Stimulated activated CD4-positive, alpha-beta T cell treated with anti-CD3 and anti-CD28 coated beads, Interleukin-2, amount 100 ng/mL, for 4 hours (primary cell): ENCODE results near the gene GUK1.

ENCODE experiments used
- DNase-seq: peaks from one replicate; pipeline ENCODE4 v3.0.0-alpha.2; 2020; ENCODE audit warnings: low read depth

Gene GUK1

DNA sequence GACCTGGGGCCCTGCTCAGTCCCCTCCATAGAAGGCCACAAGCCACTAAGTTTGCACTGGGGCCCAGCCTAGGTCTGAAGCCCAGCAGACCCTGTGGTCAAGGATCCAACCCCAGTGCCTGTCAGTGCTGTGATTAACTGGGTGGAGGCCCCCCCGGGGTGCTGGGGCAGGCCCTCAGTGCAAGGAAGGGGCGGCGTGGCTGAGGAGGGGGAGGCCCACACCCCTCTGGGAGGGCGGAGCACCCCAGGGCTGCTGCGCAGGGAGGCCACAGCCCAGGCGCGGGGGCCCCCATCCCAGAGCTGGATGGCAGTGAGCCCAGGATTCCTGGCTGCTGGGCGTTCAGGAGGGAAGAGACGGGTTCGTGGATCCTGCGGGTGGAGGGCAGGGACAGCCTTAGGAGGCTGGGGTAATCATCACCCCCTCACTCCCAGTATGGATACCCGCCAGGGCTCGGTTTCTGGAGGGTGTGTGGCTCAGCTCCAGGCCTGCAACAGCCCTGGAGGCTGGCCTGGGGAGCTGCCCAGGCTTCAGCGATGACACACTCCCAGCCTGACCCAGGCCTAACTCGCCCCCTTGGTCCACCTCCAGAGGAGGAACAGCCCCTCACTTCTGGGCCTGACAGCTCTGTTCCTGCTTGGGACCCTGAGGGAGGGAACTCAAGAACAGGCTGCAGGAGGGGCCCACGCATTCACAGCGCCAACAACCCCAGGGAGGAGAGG is 10.5 kb downstream of the GUK1 start:
- no peak for DNase-seq

DNA sequence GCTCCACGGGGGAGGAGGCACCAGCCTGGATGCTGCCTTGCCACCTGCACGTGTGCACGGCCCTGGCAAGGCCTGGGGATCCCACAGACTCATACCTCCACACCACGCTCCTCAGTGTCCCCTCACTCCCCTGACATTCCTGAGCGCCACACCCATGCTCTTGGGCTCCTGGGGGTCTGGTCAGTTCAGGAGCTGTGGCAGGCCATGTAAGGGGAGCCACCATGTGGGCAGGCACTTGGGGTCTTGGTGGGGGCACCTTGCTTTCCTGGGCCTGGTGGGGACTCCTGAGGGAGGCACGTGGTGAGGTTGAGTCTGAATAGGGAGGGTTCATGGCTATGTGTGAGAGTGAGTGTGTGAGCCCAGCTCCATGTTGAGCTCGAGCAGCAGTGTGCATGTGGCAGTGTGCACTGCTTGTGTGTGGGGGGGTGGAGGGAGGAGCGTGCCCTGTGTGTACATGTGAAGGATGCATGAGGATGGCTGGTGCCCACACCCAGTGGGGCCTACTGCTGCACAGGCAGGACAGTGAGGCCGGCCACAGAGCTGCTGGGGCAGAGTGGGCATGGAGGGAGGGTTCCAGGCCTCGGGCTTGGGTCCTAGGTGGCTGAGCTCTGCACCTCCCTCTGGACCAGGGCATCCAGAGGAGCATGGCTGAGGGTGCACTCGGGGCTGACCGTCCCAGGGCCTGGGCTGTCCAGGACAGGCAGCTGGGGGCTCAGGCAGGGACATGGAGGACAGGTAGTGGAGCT is 11.3 kb downstream of the GUK1 start:
- no peak for DNase-seq

DNA sequence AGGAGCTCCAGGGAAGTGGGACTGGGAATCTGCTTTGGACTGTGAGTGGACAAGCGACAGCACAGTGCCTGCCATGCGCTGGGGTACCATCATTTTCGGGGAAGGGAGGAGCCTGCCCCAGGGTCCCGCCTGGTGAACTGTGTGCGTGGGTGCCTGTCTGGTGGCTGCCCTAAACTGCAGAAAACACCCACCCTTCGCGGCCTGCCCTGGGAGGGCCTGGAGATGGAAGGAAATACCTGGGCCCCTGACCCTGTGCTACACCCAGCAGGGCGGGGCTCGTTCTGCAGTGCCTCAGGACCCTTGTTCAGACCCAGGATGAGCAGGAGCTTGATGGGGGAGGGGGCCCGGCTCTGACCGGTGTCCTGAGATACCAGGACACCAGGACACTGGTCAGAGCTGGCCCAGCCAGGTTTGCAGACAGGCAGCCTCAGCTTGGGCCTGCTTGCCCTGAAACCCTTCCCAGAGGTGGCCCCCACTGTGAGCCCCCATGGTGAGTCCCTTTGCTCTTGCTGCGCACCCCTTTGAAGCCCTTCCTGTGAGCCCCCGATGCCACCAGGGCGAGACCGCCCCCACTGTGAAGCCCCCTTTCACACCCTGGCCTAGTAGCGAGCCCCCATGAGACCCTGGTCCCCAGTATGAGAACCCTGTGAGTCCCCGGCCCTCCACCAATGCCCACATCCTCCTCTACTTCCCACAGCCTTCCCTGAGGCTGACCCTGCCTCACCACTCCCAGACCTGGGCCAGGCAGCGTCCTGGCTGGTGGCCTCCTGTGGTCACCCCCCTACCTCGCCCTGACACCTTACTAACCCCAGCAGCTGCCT is 12.2 kb downstream of the GUK1 start:
- DNase-seq = no peak

GRCh38 chr1:228152918-228153258 is 12.8 kb downstream of the GUK1 start:
- DNase-seq = no peak

DNA sequence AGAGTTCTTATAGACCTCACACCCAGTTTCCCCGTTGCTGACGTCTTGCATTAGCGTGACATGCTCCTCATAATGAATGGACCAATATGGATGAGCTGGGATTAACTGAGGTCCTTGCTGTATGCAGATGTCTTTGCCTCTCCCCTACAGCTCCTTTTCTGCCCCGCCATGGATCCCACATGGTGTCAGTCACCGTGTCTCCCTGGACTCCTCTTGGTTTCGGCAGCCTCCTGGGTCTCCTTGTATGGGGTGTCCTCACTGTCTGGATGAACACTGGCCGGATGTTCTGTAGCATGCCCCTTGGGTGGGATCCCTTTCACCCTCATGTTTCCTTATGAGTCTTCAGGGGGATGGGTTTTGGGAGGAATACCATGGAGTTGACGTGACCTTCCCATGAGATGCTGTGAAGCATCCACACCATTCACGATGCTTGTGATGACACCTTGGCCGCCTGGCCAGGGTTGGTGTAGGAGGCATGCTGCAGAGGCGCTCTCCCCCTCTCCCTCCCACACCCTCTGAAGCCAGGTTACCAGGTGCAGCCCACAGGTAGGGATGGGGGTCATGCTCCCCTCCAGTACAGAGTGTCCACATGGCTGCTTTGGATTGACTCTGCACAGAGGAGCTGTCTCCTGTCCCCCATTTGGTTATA is 14.1 kb downstream of the GUK1 start:
- no peak for DNase-seq

- peak; percentile 51 for DNase-seq
Observed at GRCh38 chr1:228154670-228155571, 14.8 kb downstream of the GUK1 start.

GRCh38 chr1:228155596-228156514 is 15.8 kb downstream of the GUK1 start:
- DNase-seq = no peak

DNA sequence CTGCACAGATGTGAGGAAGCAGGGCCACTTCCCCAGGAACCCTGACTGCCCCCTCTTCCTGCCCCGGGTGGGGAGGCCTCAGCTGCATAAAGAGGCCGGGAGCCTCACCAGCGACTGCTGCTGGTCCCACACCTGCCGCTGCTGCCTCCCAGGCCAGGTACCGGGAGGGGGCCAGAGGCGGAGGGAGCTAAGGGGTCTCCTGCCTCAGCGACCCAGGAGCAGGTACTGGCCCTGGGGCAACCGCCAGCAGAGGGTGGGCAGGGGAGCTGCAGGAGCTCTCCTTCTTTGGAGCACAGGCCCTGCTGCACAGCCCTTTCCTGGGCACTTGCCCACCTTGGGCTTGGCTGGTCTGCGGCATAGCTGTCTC is 16.4 kb downstream of the GUK1 start:
- no peak for DNase-seq

DNA sequence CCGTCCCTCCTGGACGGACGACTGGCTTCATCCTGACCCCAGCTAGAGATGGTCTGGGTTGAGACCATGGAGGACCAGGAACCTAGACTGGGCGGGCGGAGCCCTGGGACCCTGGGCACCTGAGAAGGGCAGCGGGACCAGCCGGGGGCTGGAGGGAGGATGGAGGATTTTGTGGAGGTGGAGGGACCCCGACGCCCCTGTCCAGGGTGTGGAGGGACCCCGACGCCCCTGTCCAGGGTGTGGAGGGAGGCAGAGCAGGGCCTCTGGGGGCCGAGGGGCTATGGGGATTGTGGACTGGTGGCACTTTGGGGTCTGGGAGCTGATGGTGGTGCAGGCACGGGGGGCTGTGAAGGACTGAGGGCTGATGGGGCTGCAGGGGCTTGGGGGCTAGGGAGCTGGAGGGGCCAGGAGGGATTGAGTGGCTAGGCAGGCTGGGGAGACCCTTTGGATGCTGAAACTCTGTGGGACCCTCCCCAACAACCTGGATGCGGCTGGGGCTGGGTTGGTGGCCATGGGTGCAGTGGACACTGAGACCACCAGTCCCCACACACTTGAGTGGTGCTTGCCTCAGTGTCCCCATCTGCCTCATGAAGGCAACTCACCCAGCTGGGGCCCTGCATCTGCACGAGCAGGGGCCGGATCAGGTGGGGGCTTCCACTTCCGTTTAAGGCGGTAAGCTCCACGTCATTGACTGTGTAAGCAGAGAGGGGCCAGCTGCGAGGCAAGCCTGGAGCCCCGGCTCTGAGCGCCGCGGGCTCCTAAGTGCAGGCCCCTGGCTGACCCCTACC is 17.1 kb downstream of the GUK1 start:
- DNase-seq = no peak

GRCh38 chr1:228157729-228158126 is 17.6 kb downstream of the GUK1 start:
- DNase-seq = no peak

GRCh38 chr1:228158151-228159007 is 18.3 kb downstream of the GUK1 start:
- no peak for DNase-seq

DNA sequence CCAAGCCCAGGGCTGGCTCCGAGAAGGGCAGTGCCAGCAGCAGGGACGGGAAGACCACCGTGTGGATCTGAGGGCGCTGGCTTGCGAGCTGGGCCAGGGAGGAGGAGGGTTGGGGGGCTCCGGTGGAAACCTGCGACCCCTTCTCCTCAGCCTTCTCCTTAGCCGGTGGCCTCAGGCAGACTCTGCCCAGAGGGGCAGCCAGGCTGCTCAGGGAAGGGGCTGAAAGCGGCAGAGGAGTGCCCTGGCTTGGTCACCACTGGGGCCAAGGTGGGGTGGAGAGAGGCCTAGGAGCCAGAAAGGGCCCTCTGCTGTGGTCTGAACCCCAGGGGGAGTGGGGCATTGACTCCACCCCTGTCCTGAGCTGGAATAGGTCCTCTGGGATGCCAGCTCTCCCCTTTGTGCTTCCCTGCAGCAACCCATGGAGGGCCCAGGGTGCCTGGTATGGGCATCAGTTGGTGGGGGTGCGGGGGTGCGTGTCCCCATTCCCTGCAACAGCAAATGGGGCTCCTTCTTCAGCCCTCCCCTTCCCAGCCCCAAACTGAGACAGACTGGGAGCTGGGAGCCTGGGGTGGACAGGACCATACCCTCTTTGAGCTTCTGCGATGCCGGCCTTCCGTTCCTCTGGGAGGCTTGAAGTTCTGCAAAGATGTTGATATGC is 19.1 kb downstream of the GUK1 start:
- DNase-seq = no peak

DNA sequence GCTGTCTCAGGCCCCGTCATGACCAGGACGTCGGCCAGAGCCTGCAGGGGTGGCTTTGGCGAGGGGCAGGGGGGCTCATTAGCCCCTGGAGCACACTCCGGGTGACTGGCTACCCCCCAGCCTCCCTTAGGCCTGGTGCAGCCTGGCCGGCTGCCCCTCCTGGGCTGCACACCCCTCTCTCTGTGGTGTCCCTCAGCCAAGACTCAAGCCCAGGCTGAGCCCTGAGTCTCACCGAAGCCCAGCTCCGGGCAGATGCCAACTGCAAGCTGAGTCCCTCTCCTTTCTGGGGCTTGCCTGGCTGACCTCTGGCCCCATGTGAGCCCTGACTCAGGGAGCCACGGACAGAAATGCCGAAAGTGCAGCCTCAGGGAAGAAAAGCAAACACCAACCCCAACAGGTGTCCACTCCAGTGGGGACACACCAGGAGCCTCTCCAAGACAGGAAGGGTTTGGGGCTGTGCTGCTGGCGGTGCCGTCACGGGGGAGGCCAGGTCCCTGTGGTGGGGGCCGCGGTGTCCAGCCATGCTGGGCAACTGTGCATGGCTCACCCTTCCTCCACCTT is 20.2 kb downstream of the GUK1 start:
- DNase-seq = no peak

DNA sequence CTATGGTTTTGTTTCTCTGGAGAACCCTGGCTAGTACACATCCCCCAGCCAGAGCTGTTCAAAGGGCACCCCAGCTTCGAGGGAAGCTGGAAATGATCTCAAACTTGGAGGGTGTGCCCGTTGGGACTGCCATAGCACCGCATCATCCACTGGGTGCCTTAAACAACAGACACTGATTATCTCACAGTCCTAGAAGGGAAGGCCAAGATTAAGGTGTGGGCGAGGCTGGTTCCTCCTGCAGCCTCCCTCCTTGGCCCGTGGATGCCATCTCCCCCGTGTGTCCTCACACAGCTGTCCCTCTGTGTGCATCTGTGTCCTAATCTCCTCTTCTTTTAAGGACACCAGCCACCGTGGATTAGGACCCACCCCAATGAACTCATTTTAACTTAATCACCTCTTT is 21.3 kb downstream of the GUK1 start:
- no peak for DNase-seq

DNA sequence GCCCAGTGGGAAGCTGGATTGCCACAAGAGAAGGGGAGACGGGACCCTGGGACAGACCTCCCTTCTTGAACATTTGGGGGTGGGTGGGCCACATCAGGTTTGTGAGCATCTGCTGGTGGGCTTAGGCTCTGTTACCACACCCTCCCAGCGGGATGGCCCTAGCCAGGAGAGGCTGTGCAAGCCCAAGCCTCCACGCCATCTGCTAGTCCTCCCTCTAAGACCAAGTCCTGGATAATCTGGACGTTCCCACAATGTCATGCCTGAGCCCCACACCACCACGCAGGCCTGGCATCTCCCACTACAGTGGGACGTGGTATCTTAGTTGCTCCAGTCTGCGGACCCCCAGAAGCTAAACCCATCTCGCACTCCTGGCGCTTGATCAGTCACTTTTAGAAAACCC is 21.8 kb downstream of the GUK1 start:
- no peak for DNase-seq

- DNase-seq = no peak
Observed at GRCh38 chr1:228162286-228163006, 22.4 kb downstream of the GUK1 start.
